Karpas-422 (cell line): ENCODE results near the gene FLT3. TPM values are rescaled to one million over a fixed set of nuclear protein-coding genes. Genes with fewer than 3 reads are reported as not detected.
"Not testable (repeated sequence)": the region's sequence is repeated elsewhere in the genome, so short reads cannot be mapped to it uniquely, and the experiment has no call there.

Experiments used
- DNase-seq: peaks from one replicate; pipeline ENCODE4 v3.0.0-alpha.2; 2015
- H2AFZ ChIP-seq: fragments of 200-600 bp; sonication (generic); 2 replicates; pipeline ENCODE4 v1.6.1; 2014; ENCODE audit warnings: antibody characterized with exemption, low read length, mixed read lengths
- H3K27ac ChIP-seq: fragments of 200-600 bp; sonication (generic); 2 replicates; pipeline ENCODE4 v1.5.1; 2014; ENCODE audit warnings: mild to moderate bottlenecking, low read length, moderate library complexity
- H3K27me3 ChIP-seq: fragments of 200-600 bp; sonication (generic); 2 replicates; pipeline ENCODE4 v1.6.1; 2014; ENCODE audit warnings: low read length, mixed read lengths
- H3K36me3 ChIP-seq: fragments of 200-600 bp; sonication (generic); 2 replicates; pipeline ENCODE4 v1.6.1; 2014; ENCODE audit warnings: low read length, mixed read lengths; ENCODE audit not compliant: insufficient read depth
- H3K4me1 ChIP-seq: fragments of 200-600 bp; sonication (generic); 2 replicates; pipeline ENCODE4 v1.6.1; 2014; ENCODE audit warnings: mild to moderate bottlenecking, low read length, mixed read lengths
- H3K4me2 ChIP-seq: fragments of 200-600 bp; sonication (generic); 2 replicates; pipeline ENCODE4 v1.6.1; 2014; ENCODE audit warnings: low read length, low read depth, mild to moderate bottlenecking; ENCODE audit not compliant: poor library complexity, severe bottlenecking
- H3K4me3 ChIP-seq: fragments of 200-600 bp; sonication (generic); 2 replicates; pipeline ENCODE4 v1.5.1; 2014; ENCODE audit warnings: mild to moderate bottlenecking, antibody characterized with exemption, low read length, mixed read lengths
- H3K79me2 ChIP-seq: fragments of 200-600 bp; sonication (generic); 2 replicates; pipeline ENCODE4 v1.6.1; 2014; ENCODE audit warnings: mild to moderate bottlenecking, low read length, mixed read lengths
- H3K9ac ChIP-seq: fragments of 200-600 bp; sonication (generic); 2 replicates; pipeline ENCODE4 v1.6.0; 2014; ENCODE audit warnings: low read length
- H3K9me2 ChIP-seq: fragments of 200-600 bp; sonication (generic), shearing (Covaris generic); replicated peaks from 2 replicates; pipeline ENCODE4 v1.6.0; 2014; ENCODE audit warnings: mild to moderate bottlenecking, low read length, moderate library complexity; ENCODE audit not compliant: insufficient read depth
- H3K9me3 ChIP-seq: fragments of 300-700, 200-600 bp; sonication (generic); 2 replicates; pipeline ENCODE4 v1.6.1; 2014; ENCODE audit warnings: low read length, mixed read lengths
- H4K20me1 ChIP-seq: fragments of 200-600 bp; sonication (generic); 2 replicates; pipeline ENCODE4 v1.6.1; 2014; ENCODE audit warnings: mild to moderate bottlenecking, antibody characterized with exemption, low read length, low read depth; ENCODE audit not compliant: insufficient read depth
- total RNA-seq: library from RNA; depleted of rRNA; stranded (reverse); fragments of >200 nt; shearing (Covaris generic); gene quantifications from 2 replicates; pipeline ENCODE4 v1.2.3, GENCODE V29; 2014; ENCODE audit warnings: low replicate concordance

FLT3 gene
- total RNA-seq, 1 experiment from 2014 or later: not detected

DNA sequence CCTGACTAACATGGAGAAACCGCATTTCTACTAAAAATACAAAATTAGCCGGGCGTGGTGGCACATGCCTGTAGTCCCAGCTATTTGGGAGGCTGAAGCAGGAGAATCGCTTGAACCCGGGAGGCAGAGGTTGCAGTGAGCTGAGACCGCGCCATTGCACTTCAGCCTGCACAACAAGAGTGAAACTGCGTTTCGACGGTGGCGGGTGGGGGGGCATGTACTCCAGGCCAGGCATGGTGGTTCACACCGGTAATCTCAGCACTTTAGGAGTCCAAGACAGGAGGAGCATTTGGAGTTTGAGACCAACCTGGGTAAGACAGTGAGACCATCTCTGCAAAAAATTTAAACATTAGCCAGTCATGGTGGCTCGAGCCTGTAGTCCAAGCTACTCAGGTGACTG, 136.2 kb downstream of the FLT3 start:
- not testable (repeated sequence) for H3K4me2 ChIP-seq, H3K27ac ChIP-seq, H3K79me2 ChIP-seq, H3K4me1 ChIP-seq, H3K9me2 ChIP-seq, DNase-seq, H3K9me3 ChIP-seq, H3K36me3 ChIP-seq, H3K9ac ChIP-seq, H4K20me1 ChIP-seq, H3K27me3 ChIP-seq, H3K4me3 ChIP-seq, H2AFZ ChIP-seq

DNA sequence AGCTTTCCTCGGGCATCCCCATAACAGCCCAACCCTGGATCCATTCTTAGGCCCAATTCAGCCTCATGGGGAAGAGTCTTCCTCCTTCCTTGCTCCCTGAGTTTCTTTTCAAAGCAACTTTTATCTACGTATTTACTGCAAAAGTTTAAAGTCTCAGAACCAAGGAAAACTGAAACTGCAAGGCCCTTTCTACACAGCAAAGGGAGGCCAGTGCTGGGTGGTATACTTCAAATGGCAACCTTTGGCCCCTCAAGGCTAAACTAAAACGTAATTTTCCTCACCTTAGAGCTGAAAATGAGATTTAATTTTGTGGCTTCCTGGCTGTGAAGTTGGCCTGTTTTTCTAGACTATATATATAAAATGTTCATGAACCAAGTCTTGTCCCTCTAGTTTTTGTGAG, 136.9 kb downstream of the FLT3 start:
- no peaks in the 10 kb centered on the region for H3K27me3 ChIP-seq
- no peak overlapping the region for H3K4me2 ChIP-seq
- H3K36me3 ChIP-seq: no peaks in the 10 kb centered on the region
- H4K20me1 ChIP-seq: no peaks in the 10 kb centered on the region
- no peaks in the 10 kb centered on the region for H3K9me3 ChIP-seq
- no peak overlapping the region for H3K27ac ChIP-seq
- DNase-seq: no peak
- H3K4me3 ChIP-seq: no peak overlapping the region
- H3K9me2 ChIP-seq: no peaks in the 10 kb centered on the region
- H3K9ac ChIP-seq: no peak overlapping the region
- H2AFZ ChIP-seq: no peak overlapping the region
- no peaks in the 10 kb centered on the region for H3K4me1 ChIP-seq
- no peaks in the 10 kb centered on the region for H3K79me2 ChIP-seq

DNA sequence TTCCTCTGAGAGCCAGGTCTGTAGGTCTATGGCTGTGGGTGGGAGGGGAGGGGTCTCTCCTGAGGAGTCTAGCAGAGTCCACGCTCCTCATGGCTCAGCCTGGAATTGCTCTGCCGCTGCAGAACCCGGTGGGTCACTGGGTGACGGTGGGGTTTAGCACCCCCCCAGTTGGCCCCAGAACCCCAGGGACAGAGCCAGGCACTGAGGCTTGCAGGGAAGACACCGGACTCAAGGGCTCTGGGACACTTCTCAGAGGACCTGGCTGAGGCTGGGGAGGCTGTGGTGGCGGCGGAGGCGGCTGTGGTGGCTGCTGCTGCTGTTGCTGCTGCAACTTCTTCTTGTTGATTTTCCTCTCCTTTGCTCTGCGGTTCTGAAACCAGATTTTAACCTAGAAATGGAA, 137.4 kb downstream of the FLT3 start:
- no peak overlapping the region for H2AFZ ChIP-seq
- no peaks in the 10 kb centered on the region for H3K27me3 ChIP-seq
- H3K9me2 ChIP-seq: no peaks in the 10 kb centered on the region
- no peak overlapping the region for H3K4me3 ChIP-seq
- no peaks in the 10 kb centered on the region for H4K20me1 ChIP-seq
- DNase-seq: no peak
- no peaks in the 10 kb centered on the region for H3K36me3 ChIP-seq
- H3K4me2 ChIP-seq: no peak overlapping the region
- H3K4me1 ChIP-seq: no peaks in the 10 kb centered on the region
- no peak overlapping the region for H3K27ac ChIP-seq
- no peaks in the 10 kb centered on the region for H3K79me2 ChIP-seq
- no peaks in the 10 kb centered on the region for H3K9me3 ChIP-seq
- H3K9ac ChIP-seq: no peak overlapping the region

DNA sequence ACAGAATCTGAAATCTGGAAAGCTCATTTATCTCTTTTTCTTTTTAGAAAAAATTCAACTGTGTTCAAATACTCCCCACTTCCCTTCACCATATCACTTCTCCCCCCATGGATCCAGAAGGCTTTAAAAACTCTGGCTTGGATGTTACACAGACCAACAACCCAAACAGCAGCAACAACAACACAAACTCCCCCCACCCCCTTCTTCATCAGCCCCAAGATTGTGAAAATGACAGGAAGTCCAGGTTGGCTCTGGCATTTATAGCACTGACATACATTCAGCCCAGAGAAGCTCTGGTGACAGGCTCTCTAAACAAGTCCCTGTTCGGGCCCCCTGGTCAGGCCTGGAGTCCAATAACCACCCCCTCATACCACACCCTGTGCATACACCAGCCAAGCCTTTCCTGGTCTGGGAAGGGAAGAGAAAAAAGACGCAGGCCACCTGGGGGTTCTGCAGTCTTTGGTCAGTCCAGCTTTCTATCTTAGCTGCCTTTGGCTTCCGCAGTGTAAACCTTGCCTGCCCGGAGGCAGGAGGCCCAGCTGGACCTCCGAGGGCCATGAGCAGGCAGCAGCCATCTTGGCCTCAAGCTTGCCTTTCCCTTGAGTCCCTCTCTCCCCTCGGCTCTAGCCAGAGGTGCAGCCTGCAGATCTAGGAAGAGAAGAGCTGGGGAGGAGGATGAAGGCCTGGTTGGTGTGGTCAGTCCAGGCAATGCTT, 138.1 kb downstream of the FLT3 start:
- H3K27me3 ChIP-seq: no peaks in the 10 kb centered on the region
- H3K4me1 ChIP-seq: no peaks in the 10 kb centered on the region
- no peaks in the 10 kb centered on the region for H3K36me3 ChIP-seq
- H3K27ac ChIP-seq: no peak overlapping the region
- DNase-seq: no peak
- H3K79me2 ChIP-seq: no peaks in the 10 kb centered on the region
- no peaks in the 10 kb centered on the region for H3K9me3 ChIP-seq
- no peaks in the 10 kb centered on the region for H3K9me2 ChIP-seq
- H3K4me3 ChIP-seq: no peak overlapping the region
- no peak overlapping the region for H3K4me2 ChIP-seq
- H3K9ac ChIP-seq: no peak overlapping the region
- no peak overlapping the region for H2AFZ ChIP-seq
- no peaks in the 10 kb centered on the region for H4K20me1 ChIP-seq

DNA sequence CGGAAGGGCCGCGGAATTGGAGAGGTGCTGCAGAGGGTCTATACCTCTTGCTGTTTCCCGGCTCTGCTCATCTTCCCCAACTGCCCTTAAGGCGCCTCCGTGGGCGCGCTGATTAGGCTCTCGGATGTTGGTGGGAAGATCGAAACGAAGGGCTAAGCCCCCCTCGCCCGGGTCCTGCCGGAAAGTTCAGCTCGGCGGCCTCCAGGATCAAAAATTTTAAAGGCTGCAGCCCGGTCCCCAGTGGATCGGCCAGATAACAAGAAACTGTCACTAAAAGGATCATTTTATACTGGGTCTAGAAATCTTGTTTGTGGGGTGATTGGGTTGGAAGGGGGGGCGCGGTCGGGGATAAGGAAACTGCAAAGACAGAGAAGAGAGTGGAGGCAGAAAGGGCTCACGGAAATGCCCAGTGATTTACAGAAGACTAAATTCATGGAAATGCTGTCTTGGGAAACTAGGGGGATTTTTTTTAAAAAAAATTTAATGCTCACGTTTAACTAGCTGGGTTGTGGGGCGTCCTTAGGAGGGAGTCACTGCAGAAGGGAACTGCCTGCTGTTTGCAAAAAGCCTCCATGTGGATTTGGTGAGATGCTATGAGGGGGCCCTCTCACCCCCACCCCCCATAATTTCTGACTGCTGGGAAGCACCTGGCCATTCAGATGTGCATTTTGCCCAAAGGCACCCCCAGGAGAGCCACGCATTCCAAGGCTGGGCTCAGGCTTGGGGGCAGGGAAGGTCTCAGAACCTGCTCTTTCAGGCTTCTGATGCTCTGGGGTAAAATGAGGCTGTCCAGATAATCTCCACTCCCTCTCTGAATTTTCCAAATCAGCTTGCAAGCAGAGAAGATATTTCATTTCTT, 138.9 kb downstream of the FLT3 start:
- Histone ChIP-seq H3K9ac (no peak overlapping the region), H4K20me1 (no peaks in the 10 kb centered on the region), H3K79me2 (no peaks in the 10 kb centered on the region), H3K4me3 (no peak overlapping the region), H2AFZ (no peak overlapping the region), H3K9me3 (no peaks in the 10 kb centered on the region), H3K27ac (no peak overlapping the region), H3K4me1 (no peaks in the 10 kb centered on the region), H3K36me3 (no peaks in the 10 kb centered on the region), H3K9me2 (no peaks in the 10 kb centered on the region), H3K27me3 (no peaks in the 10 kb centered on the region), H3K4me2 (no peak overlapping the region)
- DNase-seq: no peak

DNA sequence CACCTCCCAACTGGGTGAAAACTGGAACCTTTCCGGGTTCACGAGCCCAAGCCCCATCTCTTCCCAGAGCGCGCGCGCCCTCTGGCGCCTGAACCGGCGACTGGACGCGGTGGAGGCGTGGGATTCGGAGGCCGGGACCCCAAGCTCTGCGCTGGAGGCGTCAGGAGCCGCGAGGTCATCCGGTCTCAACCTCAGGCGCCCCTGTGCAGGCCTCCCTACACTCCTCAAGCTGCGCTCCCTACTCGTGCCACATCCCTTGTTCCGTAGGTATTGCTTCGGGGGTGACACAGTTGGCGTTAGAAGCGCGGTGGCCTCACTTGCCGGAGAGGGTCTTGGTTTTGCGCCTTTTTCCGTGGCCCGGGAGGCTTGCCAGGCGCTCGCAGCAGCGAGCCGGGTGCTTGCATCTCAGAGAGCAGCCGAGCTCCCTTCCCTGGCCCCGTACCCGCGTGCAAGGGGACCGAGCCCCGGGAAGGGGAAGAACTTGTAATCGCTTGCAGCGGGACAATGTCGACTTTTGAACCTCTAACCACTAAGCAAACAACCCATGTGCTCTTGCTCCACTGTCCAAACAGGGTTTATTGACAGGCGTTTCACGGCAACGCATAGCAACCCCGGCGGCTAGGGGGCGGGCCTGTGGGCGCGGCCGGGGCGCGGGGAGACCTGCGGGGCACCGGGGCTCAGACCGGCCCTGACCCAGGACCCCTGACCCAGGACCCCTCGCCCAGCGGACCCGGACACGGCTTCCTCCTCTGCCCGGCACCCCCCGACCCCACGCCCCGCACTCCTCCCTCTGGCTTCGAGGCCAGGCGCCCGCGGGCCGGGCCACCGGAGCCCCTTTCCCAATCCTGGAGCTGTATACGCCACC, 139.8 kb downstream of the FLT3 start:
- Histone ChIP-seq H3K79me2 (no peaks in the 10 kb centered on the region), H4K20me1 (no peaks in the 10 kb centered on the region), H3K4me3 (no peak overlapping the region), H3K36me3 (no peaks in the 10 kb centered on the region), H3K4me1 (no peaks in the 10 kb centered on the region), H3K27ac (no peak overlapping the region), H3K9me2 (no peaks in the 10 kb centered on the region), H2AFZ (no peak overlapping the region), H3K9me3 (no peaks in the 10 kb centered on the region), H3K4me2 (no peak overlapping the region), H3K27me3 (no peaks in the 10 kb centered on the region), H3K9ac (no peak overlapping the region)
- DNase-seq: no peak

DNA sequence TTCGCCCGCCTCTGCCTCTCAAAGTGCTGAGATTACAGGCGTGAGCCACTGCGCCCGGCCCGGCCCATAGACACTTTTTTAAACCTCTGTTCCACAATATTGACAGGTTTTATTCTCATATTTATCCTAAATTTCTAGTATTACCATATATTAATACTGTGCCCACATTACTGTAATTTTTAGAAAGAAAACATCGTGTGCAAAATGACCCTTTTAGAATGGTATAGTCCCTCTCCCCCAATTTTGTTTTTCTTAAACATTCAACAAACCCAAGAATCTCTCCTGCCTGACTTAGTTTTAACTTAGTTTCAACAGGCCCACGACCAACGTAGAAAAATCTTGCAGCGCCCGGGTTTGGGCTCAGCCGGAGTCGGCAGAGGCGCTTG, 140.4 kb downstream of the FLT3 start:
- no peak overlapping the region for H2AFZ ChIP-seq
- H3K36me3 ChIP-seq: no peaks in the 10 kb centered on the region
- H3K9me2 ChIP-seq: no peaks in the 10 kb centered on the region
- DNase-seq: no peak
- H3K27me3 ChIP-seq: no peaks in the 10 kb centered on the region
- H3K4me3 ChIP-seq: no peak overlapping the region
- H4K20me1 ChIP-seq: no peaks in the 10 kb centered on the region
- H3K79me2 ChIP-seq: no peaks in the 10 kb centered on the region
- no peaks in the 10 kb centered on the region for H3K9me3 ChIP-seq
- no peak overlapping the region for H3K27ac ChIP-seq
- no peak overlapping the region for H3K4me2 ChIP-seq
- H3K4me1 ChIP-seq: no peaks in the 10 kb centered on the region
- H3K9ac ChIP-seq: no peak overlapping the region
